ENCODE data around the gene ESR2. TPM values are rescaled to one million over a fixed set of nuclear protein-coding genes. Genes with fewer than 3 reads are reported as not detected.

The ESR2 gene
- total and polyA plus RNA-seq, 12 donors = 0.12 to 1.6 (median 0.73) TPM

DNA sequence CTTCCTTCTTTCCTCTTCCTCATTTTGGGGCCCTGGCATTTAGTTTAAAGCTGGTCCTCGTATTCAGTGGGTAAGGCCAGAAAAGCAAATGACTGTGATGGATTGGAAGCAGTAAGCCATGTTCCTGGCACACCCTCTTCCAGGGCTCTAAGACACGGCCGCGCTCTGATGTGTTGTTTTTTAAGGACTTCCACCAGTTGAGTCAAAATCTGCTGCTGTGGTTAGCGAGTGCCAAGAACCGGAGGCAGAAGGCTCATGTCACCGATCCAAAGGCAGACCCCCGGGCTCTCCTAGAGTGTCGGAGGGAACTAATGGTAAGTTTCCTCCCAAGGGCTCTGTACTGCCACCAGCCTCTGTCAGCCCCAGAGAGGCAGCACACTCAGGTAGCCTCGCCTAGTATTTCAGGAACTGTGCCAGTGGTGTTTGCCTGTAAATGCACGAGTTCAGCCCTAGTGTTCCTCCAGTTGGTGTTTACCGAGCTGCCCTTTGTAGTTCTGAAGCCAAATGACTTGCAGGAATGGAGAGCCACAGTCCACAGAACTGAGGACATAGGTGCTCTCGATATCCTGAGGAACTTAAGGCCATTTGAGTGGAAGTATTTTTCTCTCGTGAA lies 72.7 kb downstream of the ESR2 start:
- Histone ChIP-seq H3K36me3 (peaks cover 0 to 100% (median 53%) of the 10 kb centered on the region in 9 donors), H3K27me3 (no peaks in the 10 kb centered on the region), H3K4me1 (peaks cover 9 to 58% (median 24%) of the 10 kb centered on the region in 9 donors), H3K4me3 (no peak overlapping the region), H3K27ac (peak overlapping the region in 9 of 10 donors; percentile 43 to 81 (median 70)), H3K9me3 (no peaks in the 10 kb centered on the region)
- intact Hi-C loops (cut with DNase I) = loop anchor here in 1 of 10 donors (5.0 kb wide), 1 partner anchor 34 kb away; no protein-coding TSS in a partner anchor
- TF ChIP-seq, protein P1, sequence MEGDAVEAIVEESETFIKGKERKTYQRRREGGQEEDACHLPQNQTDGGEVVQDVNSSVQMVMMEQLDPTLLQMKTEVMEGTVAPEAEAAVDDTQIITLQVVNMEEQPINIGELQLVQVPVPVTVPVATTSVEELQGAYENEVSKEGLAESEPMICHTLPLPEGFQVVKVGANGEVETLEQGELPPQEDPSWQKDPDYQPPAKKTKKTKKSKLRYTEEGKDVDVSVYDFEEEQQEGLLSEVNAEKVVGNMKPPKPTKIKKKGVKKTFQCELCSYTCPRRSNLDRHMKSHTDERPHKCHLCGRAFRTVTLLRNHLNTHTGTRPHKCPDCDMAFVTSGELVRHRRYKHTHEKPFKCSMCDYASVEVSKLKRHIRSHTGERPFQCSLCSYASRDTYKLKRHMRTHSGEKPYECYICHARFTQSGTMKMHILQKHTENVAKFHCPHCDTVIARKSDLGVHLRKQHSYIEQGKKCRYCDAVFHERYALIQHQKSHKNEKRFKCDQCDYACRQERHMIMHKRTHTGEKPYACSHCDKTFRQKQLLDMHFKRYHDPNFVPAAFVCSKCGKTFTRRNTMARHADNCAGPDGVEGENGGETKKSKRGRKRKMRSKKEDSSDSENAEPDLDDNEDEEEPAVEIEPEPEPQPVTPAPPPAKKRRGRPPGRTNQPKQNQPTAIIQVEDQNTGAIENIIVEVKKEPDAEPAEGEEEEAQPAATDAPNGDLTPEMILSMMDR (IDR thresholded peaks at IDR 0.05) = no peak
- ATAC-seq (no peak), DNase-seq (no peak)
- 82% methylated on average over 14 of the region's 14 CpGs for WGBS, 2 donors

DNA sequence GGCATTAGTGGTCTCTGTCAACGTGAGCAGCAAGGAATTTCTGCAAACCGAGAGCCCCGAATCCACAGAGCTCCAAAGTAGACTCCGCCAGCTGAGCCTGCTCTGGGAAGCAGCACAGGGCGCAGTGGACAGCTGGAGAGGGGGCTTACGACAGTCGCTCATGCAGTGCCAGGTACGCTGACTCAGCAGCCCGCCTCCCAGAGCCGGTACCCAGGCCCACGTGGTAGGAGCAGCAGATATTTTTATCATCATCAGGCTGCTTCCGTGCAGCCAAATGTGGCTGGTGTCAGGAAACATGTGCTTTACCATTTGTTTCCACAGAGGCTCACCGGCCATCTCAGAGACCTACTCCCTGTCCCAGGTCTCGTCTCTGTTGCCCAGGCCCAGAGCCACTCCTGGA lies 73.7 kb downstream of the ESR2 start:
- H3K27ac ChIP-seq = peak overlapping the region; percentile 43 to 81 (median 73)
- intact Hi-C loops (cut with DNase I) = loop anchor here in 1 of 10 donors (5.0 kb wide), 1 partner anchor 33 kb away; no protein-coding TSS in a partner anchor
- 31 to 44% methylated on average over 14 of the region's 14 CpGs for WGBS, 2 donors
- no peaks in the 10 kb centered on the region for H3K27me3 ChIP-seq
- H3K4me3 ChIP-seq = no peak overlapping the region
- peaks cover 9 to 67% (median 27%) of the 10 kb centered on the region in 9 donors for H3K4me1 ChIP-seq
- H3K36me3 ChIP-seq = peaks cover 0 to 100% (median 56%) of the 10 kb centered on the region in 9 donors
- ATAC-seq = peak; percentile 68 to 93 (median 86)
- DNase-seq = peak; percentile 63 to 75
- TF ChIP-seq, protein P1 (IDR thresholded peaks at IDR 0.05) = no peak
- no peaks in the 10 kb centered on the region for H3K9me3 ChIP-seq

DNA sequence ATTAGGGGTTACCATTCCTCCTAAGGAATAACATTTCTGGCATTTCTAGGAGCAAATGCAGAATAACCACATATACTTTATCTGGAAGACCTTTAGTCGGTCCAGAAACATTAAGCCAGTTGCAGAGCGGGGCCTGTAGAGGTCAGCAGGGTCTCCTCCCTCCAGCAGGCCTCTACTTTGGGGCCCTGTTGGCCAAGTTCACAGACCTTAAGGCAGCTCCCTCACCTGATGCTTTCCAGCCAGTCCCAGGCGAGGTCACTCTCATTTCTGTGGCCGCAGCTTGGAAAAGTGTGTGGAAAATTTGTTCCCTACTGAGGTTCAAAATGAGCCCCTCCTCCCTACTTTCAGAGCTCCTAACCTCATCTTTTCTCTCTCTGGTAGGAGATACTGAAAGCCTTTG lies 74.1 kb downstream of the ESR2 start:
- H3K27me3 ChIP-seq = no peaks in the 10 kb centered on the region
- H3K4me3 ChIP-seq = no peak overlapping the region
- H3K4me1 ChIP-seq = peaks cover 9 to 67% (median 27%) of the 10 kb centered on the region in 9 donors
- peaks cover 0 to 100% (median 52%) of the 10 kb centered on the region in 9 donors for H3K36me3 ChIP-seq
- 66 to 67% methylated on average over 4 of the region's 4 CpGs for WGBS, 2 donors
- H3K27ac ChIP-seq = peak overlapping the region in 9 of 10 donors; percentile 44 to 81 (median 76)
- TF ChIP-seq, protein P1 (IDR thresholded peaks at IDR 0.05) = no peak
- DNase-seq = no peak
- ATAC-seq = peak in 6 of 8 donors; percentile 3 to 55 (median 20)
- H3K9me3 ChIP-seq = no peaks in the 10 kb centered on the region
- intact Hi-C loops (cut with DNase I) = loop anchor here in 1 of 10 donors (5.0 kb wide), 1 partner anchor 33 kb away; no protein-coding TSS in a partner anchor

DNA sequence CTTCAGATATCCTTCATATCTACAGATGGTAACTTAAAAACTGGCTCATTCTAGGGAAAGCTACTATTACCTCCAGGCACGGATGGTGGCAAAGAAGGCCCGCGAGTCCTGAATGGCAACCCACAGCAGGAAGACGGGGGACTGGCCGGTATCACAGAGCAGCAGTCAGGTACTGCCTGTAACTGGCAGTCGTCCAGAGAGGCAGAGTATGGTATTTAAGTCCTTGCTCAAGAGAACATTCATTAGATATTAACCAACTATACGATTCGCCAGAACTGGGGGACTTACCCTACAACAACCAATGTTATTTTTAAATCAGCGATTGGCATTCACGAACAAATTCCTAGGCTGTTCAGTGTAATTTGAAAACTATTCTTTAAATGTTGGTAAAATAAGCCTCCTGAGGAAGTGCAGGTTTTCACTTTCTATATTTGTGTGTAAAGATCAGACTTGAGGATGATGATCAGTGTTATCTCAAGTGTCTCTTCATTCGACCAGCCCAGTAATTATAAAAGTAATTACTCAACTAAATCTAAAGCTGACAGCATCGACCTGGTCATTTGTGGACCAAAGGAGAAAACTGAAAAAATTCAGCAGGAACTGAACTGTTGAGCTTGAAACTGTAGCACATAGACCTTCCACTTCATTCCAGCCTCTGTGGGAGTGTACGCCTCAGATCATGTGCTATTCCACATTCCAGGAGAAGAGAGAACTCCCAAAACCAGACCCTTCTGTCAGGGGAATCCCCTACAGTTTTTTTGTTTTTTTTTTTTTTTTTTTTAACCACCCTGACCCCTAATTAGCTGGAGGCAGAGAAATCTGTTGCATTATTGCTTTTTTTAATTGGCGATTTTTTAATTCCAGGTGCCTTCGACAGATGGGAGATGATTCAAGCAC lies 75.6 kb downstream of the ESR2 start:
- peak in 6 of 8 donors; percentile 40 to 84 (median 60) for ATAC-seq
- Histone ChIP-seq H3K4me3 (no peak overlapping the region), H3K4me1 (peaks cover 9 to 81% (median 30%) of the 10 kb centered on the region in 9 donors), H3K27ac (peak overlapping the region; percentile 8 to 81 (median 66)), H3K9me3 (no peaks in the 10 kb centered on the region), H3K27me3 (no peaks in the 10 kb centered on the region), H3K36me3 (peaks cover 0 to 100% (median 41%) of the 10 kb centered on the region in 9 donors)
- peak in 1 of 2 donors; percentile 35 for DNase-seq
- intact Hi-C loops (cut with DNase I) = no loop called here
- WGBS, 2 donors = 56 to 67% methylated on average over 15 of the region's 15 CpGs
- TF ChIP-seq, protein P1 (IDR thresholded peaks at IDR 0.05) = no peak
